ENCODE data around the gene PIGB.

DNA sequence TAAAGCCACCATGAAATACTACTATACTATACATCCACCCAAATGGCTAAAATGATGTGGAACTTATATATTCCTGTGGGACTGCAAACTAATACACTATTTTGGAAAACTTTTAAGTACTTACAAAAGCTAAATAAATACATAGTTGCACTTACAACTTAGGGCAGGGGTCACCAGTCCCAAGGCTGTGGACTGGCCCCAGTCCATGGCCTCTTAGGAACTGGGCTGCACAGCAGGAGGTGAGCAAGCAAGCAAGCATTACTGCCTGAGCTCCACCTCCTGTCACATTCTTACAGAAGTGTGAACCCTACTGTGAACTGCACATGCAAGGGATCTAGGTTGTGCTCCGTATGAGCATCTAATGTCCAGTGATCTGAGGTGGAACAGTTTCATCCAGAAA lies 18.1 kb downstream of the PIGB start:
- TF ChIP-seq TAF1 (IDR thresholded peaks at IDR 0.05; ENCODE audit: low read depth, low read length), result no peak
- TF ChIP-seq POLR2A (IDR thresholded peaks at IDR 0.05; ENCODE audit: control extremely low read depth in 1 of 2, low read depth in 2 of 2, low read length in 2 of 2), result no peak
- TF ChIP-seq RAD21 (IDR thresholded peaks at IDR 0.05 in 1 of 2, conservative IDR thresholded peaks at IDR 0.05 in 1 of 2; ENCODE audit: low read depth in 2 of 2, low read length in 2 of 2), result no peak
- TF ChIP-seq POLR2AphosphoS5 (IDR thresholded peaks at IDR 0.05; ENCODE audit: low read depth, low read length), result no peak
- no peak for TF ChIP-seq JUND (IDR thresholded peaks at IDR 0.05; ENCODE audit: low read length)
- TF ChIP-seq, protein P1, sequence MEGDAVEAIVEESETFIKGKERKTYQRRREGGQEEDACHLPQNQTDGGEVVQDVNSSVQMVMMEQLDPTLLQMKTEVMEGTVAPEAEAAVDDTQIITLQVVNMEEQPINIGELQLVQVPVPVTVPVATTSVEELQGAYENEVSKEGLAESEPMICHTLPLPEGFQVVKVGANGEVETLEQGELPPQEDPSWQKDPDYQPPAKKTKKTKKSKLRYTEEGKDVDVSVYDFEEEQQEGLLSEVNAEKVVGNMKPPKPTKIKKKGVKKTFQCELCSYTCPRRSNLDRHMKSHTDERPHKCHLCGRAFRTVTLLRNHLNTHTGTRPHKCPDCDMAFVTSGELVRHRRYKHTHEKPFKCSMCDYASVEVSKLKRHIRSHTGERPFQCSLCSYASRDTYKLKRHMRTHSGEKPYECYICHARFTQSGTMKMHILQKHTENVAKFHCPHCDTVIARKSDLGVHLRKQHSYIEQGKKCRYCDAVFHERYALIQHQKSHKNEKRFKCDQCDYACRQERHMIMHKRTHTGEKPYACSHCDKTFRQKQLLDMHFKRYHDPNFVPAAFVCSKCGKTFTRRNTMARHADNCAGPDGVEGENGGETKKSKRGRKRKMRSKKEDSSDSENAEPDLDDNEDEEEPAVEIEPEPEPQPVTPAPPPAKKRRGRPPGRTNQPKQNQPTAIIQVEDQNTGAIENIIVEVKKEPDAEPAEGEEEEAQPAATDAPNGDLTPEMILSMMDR (IDR thresholded peaks at IDR 0.05; ENCODE audit: control extremely low read depth in 1 of 3, insufficient read depth in 1 of 3, low read depth in 1 of 3, low read length in 3 of 3), result no peak
- no peak for TF ChIP-seq USF2 (IDR thresholded peaks at IDR 0.05; ENCODE audit: low read length)
- TF ChIP-seq MAX (IDR thresholded peaks at IDR 0.05), result no peak
- no peak for TF ChIP-seq EZH2 (IDR thresholded peaks at IDR 0.05; ENCODE audit: low read depth, low read length, severe bottlenecking)
- TF ChIP-seq CHD1 (IDR thresholded peaks at IDR 0.05; ENCODE audit: low read depth, low read length), result no peak
- TF ChIP-seq EP300 (IDR thresholded peaks at IDR 0.05; ENCODE audit: borderline replicate concordance in 1 of 2, low read depth in 2 of 2, low read length in 2 of 2), result no peak
- TF ChIP-seq TCF12 (IDR thresholded peaks at IDR 0.05; ENCODE audit: low read depth, low read length), result no peak
- TF ChIP-seq SRF (IDR thresholded peaks at IDR 0.05; ENCODE audit: low read depth, low read length), result no peak
- no peak for TF ChIP-seq ATF2 (IDR thresholded peaks at IDR 0.05; ENCODE audit: low read length)

Data from H1 (cell line).